ENCODE data around the gene ITCH. TPM values are rescaled to one million over a fixed set of nuclear protein-coding genes. Genes with fewer than 3 reads are reported as not detected.
A peak's percentile ranks its signal among the peaks of the same experiment; 100 is the strongest.

Gene ITCH
- total and polyA plus RNA-seq, 9 of the 15 experiments (the other 6 are each of a cell fraction or from before 2014, with no cell fraction given) = 7.5 to 53.0 (median 22.9) TPM

GRCh38 chr20:34363062-34363464, at the start of gene ITCH (continued):
- TF ChIP-seq E2F8 (IDR thresholded peaks at IDR 0.05; ENCODE audit: low read depth, partially characterized antibody) (no peak), E2F6 (IDR thresholded peaks at IDR 0.05; ENCODE audit: borderline replicate concordance in 1 of 2, extremely low read depth in 1 of 2, insufficient read depth in 1 of 2, insufficient read length in 1 of 2, low read depth in 1 of 2, low read length in 1 of 2, poor library complexity in 1 of 2, severe bottlenecking in 1 of 2) (no peak), DDX20 (tag; IDR thresholded peaks at IDR 0.05; ENCODE audit: low read depth) (no peak), ZC3H8 (IDR thresholded peaks at IDR 0.05) (no peak), USF2 (CRISPR knock-in tag; IDR thresholded peaks at IDR 0.05) (no peak), BDP1 (IDR thresholded peaks at IDR 0.05; ENCODE audit: insufficient read depth, insufficient read length) (no peak), XRCC3 (IDR thresholded peaks at IDR 0.05) (no peak), MCM2 (IDR thresholded peaks at IDR 0.05; ENCODE audit: low read depth) (no peak), FOXO4 (CRISPR knock-in tag; IDR thresholded peaks at IDR 0.05) (no peak), PTTG1 (tag; IDR thresholded peaks at IDR 0.05; ENCODE audit: low read depth) (no peak), ZNF507 (tag; conservative IDR thresholded peaks at IDR 0.05) (no peak), ZNF717 (CRISPR knock-in tag; IDR thresholded peaks at IDR 0.05) (no peak), PPARD (CRISPR knock-in tag; IDR thresholded peaks at IDR 0.05) (no peak), XRCC4 (IDR thresholded peaks at IDR 0.05; ENCODE audit: extremely low read depth, insufficient read depth, insufficient read length) (no peak), CREM (IDR thresholded peaks at IDR 0.05; ENCODE audit: low read depth) (peak; percentile 60), MECOM (CRISPR knock-in tag; IDR thresholded peaks at IDR 0.05) (no peak), NRF1 (conservative IDR thresholded peaks at IDR 0.05 in 1 of 2, IDR thresholded peaks at IDR 0.05 in 1 of 2) (peak; percentile 91 to 92), ILF3 (IDR thresholded peaks at IDR 0.05; ENCODE audit: borderline replicate concordance) (no peak), CBX1 (IDR thresholded peaks at IDR 0.05; ENCODE audit: low read depth) (no peak), GTF2F1 (IDR thresholded peaks at IDR 0.05; ENCODE audit: low read depth, low read length) (no peak), NR2C1 (IDR thresholded peaks at IDR 0.05) (no peak), NR2C1 (tag; IDR thresholded peaks at IDR 0.05) (no peak), BMI1 (IDR thresholded peaks at IDR 0.05; ENCODE audit: low read length) (no peak), ZNF277 (CRISPR knock-in tag; IDR thresholded peaks at IDR 0.05; ENCODE audit: borderline replicate concordance) (no peak)
